M059J (cell line): ENCODE results near the gene FRMPD2. TPM values are rescaled to one million over a fixed set of nuclear protein-coding genes. Genes with fewer than 3 reads are reported as not detected.
A peak's percentile ranks its signal among the peaks of the same experiment; 100 is the strongest.
"Not testable (repeated sequence)": the region's sequence is repeated elsewhere in the genome, so short reads cannot be mapped to it uniquely, and the experiment has no call there.

Experiments
- DNase-seq: peaks from one replicate; pipeline ENCODE4 v3.0.0-alpha.2; 2012; ENCODE audit warnings: low read depth
- total RNA-seq: library from RNA; depleted of rRNA; stranded (reverse); fragments of >200 nt; shearing (Covaris generic); gene quantifications from 2 replicates; pipeline ENCODE4 v1.2.3, GENCODE V29; 2014

The FRMPD2 gene
- total RNA-seq, 1 experiment from 2014 or later, result not detected

GRCh38 chr10:48288661-48289060 lies 14.2 kb upstream of the FRMPD2 start:
- peak; percentile 83 for DNase-seq

- DNase-seq, result peak; percentile 89
Observed at GRCh38 chr10:48287417-48288391, 13.2 kb upstream of the FRMPD2 start.

- no peak for DNase-seq
Observed at GRCh38 chr10:48286356-48286755, 11.9 kb upstream of the FRMPD2 start.

GRCh38 chr10:48285710-48286109 lies 11.2 kb upstream of the FRMPD2 start:
- DNase-seq, result no peak

- no peak for DNase-seq
Observed at GRCh38 chr10:48284811-48285210, 10.3 kb upstream of the FRMPD2 start.

GRCh38 chr10:48284002-48284546 lies 9.6 kb upstream of the FRMPD2 start:
- DNase-seq, result no peak

- no peak for DNase-seq
Observed at GRCh38 chr10:48282829-48283228, 8.3 kb upstream of the FRMPD2 start.

GRCh38 chr10:48281697-48282096 lies 7.2 kb upstream of the FRMPD2 start:
- not testable (repeated sequence) for DNase-seq

- DNase-seq, result no peak
Observed at GRCh38 chr10:48279081-48279751, 4.7 kb upstream of the FRMPD2 start.

- no peak for DNase-seq
Observed at GRCh38 chr10:48277093-48277492, 2.6 kb upstream of the FRMPD2 start.

GRCh38 chr10:48273741-48274140 lies 755 bp downstream of the FRMPD2 start:
- DNase-seq, result peak; percentile 52

- no peak for DNase-seq
Observed at GRCh38 chr10:48272682-48273081, 1.8 kb downstream of the FRMPD2 start.

GRCh38 chr10:48271047-48271730 lies 3.3 kb downstream of the FRMPD2 start:
- DNase-seq, result peak; percentile 22

GRCh38 chr10:48266528-48266927 lies 8.0 kb downstream of the FRMPD2 start:
- no peak for DNase-seq

GRCh38 chr10:48258105-48258504 lies 16.4 kb downstream of the FRMPD2 start:
- no peak for DNase-seq

- no peak for DNase-seq
Observed at GRCh38 chr10:48257407-48257961, 17.0 kb downstream of the FRMPD2 start.

- no peak for DNase-seq
Observed at GRCh38 chr10:48255722-48256121, 18.8 kb downstream of the FRMPD2 start.

- DNase-seq, result no peak
Observed at GRCh38 chr10:48254750-48255512, 19.6 kb downstream of the FRMPD2 start.

GRCh38 chr10:48253970-48254657 lies 20.4 kb downstream of the FRMPD2 start:
- peak; percentile 98 for DNase-seq

- DNase-seq, result no peak
Observed at GRCh38 chr10:48252354-48252650, 22.2 kb downstream of the FRMPD2 start.
